Measurements from ENCODE around the gene DPP8.

DNA sequence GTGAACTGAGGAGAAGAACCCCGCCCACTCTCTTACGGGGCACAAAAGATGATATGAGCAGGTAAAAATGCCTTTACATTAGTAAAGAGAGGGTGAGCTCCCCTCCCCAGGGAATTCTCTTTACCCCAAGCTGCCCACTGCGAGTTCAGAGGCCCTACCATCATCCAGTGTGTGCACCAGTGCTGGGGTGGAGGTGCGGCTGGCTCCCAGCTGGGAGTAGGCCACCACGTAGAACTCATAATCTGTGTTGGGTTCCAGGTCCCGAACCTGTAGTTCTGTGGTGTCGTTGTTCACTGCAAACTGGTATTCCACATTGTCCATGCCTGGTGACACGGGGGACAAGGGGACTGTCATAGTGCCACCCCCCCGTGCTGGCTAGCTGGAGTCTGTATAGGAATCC lies 122.6 kb downstream of the DPP8 start:
- TF ChIP-seq, protein P1, sequence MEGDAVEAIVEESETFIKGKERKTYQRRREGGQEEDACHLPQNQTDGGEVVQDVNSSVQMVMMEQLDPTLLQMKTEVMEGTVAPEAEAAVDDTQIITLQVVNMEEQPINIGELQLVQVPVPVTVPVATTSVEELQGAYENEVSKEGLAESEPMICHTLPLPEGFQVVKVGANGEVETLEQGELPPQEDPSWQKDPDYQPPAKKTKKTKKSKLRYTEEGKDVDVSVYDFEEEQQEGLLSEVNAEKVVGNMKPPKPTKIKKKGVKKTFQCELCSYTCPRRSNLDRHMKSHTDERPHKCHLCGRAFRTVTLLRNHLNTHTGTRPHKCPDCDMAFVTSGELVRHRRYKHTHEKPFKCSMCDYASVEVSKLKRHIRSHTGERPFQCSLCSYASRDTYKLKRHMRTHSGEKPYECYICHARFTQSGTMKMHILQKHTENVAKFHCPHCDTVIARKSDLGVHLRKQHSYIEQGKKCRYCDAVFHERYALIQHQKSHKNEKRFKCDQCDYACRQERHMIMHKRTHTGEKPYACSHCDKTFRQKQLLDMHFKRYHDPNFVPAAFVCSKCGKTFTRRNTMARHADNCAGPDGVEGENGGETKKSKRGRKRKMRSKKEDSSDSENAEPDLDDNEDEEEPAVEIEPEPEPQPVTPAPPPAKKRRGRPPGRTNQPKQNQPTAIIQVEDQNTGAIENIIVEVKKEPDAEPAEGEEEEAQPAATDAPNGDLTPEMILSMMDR (conservative IDR thresholded peaks at IDR 0.05; ENCODE audit: low read depth, low read length) = no peak
- TF ChIP-seq EZH2 (IDR thresholded peaks at IDR 0.05; ENCODE audit: borderline replicate concordance, low read depth, low read length, poor library complexity, severe bottlenecking) = no peak
